ENCODE results near the gene GATD1. TPM values are rescaled to one million over a fixed set of nuclear protein-coding genes. Genes with fewer than 3 reads are reported as not detected.
A peak's percentile ranks its signal among the peaks of the same experiment; 100 is the strongest.

Gene GATD1
- total and polyA plus RNA-seq, 3 donors from 2014 or later, result 64.3 to 84.2 (median 80.9) TPM

DNA sequence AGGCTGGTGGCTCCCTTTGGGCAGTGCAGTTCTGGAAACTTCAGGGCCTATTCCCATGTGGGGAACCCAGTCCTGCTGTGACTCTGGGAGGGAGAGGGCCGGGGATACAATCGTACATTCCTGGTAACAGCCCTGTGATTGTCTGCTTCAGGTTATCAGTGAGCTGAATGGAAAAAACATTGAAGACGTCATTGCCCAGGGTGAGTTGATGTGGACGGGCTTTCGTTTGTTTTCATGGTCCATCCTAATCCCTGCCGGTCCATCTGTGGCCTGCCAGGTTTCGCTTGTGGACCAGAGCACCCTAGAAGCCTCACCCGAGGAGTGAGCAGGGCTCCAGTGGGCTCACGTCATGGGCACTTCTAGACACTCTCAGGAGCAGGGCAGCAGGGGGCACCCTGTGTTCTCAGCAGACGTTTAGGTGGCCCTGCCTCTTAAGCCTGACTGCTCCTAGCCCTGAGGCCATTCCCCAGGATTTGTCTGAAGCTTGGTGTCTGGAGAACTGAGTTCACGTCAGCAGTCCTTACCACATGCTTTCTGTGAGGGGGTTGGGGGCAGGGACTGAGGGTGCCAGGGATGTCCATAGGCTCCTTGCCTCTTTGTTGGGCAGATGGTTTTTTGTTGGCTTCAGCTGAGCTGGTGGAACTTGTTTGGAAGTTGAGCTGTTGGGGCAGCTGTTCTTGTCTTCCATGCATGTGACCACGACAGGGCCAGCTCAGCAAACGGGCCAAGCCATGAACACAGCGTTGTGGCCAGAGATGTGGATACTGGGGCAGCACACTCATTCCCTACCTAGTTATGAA lies 34.4 kb upstream of the GATD1 start:
- no peak for DNase-seq
- TF ChIP-seq, protein P1, sequence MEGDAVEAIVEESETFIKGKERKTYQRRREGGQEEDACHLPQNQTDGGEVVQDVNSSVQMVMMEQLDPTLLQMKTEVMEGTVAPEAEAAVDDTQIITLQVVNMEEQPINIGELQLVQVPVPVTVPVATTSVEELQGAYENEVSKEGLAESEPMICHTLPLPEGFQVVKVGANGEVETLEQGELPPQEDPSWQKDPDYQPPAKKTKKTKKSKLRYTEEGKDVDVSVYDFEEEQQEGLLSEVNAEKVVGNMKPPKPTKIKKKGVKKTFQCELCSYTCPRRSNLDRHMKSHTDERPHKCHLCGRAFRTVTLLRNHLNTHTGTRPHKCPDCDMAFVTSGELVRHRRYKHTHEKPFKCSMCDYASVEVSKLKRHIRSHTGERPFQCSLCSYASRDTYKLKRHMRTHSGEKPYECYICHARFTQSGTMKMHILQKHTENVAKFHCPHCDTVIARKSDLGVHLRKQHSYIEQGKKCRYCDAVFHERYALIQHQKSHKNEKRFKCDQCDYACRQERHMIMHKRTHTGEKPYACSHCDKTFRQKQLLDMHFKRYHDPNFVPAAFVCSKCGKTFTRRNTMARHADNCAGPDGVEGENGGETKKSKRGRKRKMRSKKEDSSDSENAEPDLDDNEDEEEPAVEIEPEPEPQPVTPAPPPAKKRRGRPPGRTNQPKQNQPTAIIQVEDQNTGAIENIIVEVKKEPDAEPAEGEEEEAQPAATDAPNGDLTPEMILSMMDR (IDR thresholded peaks at IDR 0.05), result no peak
- TF ChIP-seq POLR2A (IDR thresholded peaks at IDR 0.05), result no peak
- Histone ChIP-seq H3K9me3 (no peaks in the 10 kb centered on the region), H3K27me3 (no peaks in the 10 kb centered on the region), H3K36me3 (ENCODE audit: low read depth, missing control alignments) (no peaks in the 10 kb centered on the region), H3K4me3 (no peak overlapping the region), H3K4me1 (peaks cover 15% of the 10 kb centered on the region), H3K27ac (no peak overlapping the region)
- intact Hi-C loops (cut with DNase I; ENCODE audit: low total_unique reads), result no loop called here
- WGBS, 2 donors, result 66 to 70% methylated on average over 13 to 14 of the region's 14 CpGs

DNA sequence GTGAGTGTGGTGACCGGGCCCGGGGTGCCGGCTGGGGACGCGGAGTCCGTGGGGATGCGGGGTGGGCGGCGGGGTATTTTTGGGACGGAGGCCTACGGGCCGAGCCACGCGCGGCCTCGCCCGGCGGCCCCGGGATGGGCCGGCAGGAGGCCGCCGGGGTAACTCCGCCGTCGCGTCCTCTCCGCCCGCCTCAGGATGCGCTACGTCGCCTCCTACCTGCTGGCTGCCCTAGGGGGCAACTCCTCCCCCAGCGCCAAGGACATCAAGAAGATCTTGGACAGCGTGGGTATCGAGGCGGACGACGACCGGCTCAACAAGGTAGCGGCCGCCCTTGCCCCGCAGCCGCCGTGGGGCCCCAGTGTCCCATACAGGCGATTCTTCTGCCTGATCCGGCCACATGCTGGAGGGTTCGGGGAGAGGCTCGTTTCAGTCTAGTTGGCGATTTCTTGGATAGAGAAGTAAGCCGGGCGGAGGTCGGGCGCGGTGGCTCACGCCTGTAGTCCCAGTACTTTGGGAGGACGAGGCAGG lies 32.8 kb upstream of the GATD1 start:
- DNase-seq, result no peak
- peak overlapping the region; percentile 88 to 96 for H3K4me3 ChIP-seq
- WGBS, 2 donors, result 1 to 2% methylated on average over 17 to 36 of the region's 55 CpGs
- H3K9me3 ChIP-seq, result no peaks in the 10 kb centered on the region
- H3K4me1 ChIP-seq, result peaks cover 18% of the 10 kb centered on the region
- no peaks in the 10 kb centered on the region for H3K36me3 ChIP-seq (ENCODE audit: low read depth, missing control alignments)
- peak overlapping the region; percentile 96 to 98 for H3K27ac ChIP-seq
- TF ChIP-seq POLR2A (IDR thresholded peaks at IDR 0.05), result no peak
- TF ChIP-seq, protein P1 (IDR thresholded peaks at IDR 0.05), result peak in 1 of 3 experiments; percentile 18
- intact Hi-C loops (cut with DNase I; ENCODE audit: low total_unique reads), result no loop called here
- no peaks in the 10 kb centered on the region for H3K27me3 ChIP-seq

DNA sequence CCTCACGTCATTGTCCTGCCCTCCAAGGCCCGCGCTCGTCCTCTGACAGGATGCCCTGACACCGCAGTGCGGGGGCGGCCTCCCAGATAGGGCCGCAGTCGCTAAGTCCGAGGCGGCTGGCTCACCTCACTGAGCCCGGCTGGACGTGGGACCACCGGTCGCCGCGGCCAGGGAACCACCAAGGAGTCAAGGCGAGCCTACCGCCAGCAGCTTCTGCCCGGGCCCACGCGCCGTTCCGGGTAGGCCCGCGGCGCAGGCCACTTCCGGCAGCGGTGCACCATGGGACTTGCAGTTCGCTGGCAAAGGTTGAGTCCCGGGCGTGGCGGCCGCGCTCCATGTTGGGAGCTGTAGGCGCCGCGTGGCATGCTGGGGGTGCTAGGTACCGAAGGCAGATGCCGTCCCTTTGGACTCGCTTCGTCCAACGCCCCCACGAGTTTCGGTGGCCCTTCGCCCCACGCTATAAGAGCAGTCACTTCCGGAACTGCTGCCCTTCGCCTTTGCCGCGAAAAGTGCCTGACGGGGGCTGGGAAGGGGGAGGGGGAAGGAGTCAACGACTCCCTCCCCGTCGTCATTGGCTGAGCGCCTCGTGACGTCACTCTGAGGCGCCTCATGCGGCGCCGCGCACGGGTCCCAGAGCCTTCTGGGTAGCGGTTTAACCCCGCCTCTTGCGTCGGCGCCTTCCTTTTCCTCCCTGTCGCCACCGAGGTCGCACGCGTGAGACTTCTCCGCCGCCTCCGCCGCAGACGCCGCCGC lies 32.2 kb upstream of the GATD1 start, which contains the start of gene RPLP2:
TSS of gene RPLP2 (plus strand) at position 681 of the 753 bp plus-strand sequence. CDS start 268 bp downstream, outside the sequence.
- intact Hi-C loops (cut with DNase I; ENCODE audit: low total_unique reads), result no loop called here
- Histone ChIP-seq H3K9me3 (no peaks in the 10 kb centered on the region), H3K27me3 (no peaks in the 10 kb centered on the region), H3K36me3 (ENCODE audit: low read depth, missing control alignments) (no peaks in the 10 kb centered on the region), H3K4me1 (peaks cover 22% of the 10 kb centered on the region), H3K27ac (peak within 1 kb of the TSS; percentile 96 to 98), H3K4me3 (peak within 1 kb of the TSS; percentile 88 to 96)
- WGBS, 2 donors, result 1% methylated on average over 61 of the region's 81 CpGs; no CpG with 5 or more reads in 1 of the 2 donors
- DNase-seq, result peak; percentile 98
- TF ChIP-seq POLR2A (IDR thresholded peaks at IDR 0.05), result peak; percentile 88
- TF ChIP-seq, protein P1 (IDR thresholded peaks at IDR 0.05), result peak in 1 of 3 experiments; percentile 8

DNA sequence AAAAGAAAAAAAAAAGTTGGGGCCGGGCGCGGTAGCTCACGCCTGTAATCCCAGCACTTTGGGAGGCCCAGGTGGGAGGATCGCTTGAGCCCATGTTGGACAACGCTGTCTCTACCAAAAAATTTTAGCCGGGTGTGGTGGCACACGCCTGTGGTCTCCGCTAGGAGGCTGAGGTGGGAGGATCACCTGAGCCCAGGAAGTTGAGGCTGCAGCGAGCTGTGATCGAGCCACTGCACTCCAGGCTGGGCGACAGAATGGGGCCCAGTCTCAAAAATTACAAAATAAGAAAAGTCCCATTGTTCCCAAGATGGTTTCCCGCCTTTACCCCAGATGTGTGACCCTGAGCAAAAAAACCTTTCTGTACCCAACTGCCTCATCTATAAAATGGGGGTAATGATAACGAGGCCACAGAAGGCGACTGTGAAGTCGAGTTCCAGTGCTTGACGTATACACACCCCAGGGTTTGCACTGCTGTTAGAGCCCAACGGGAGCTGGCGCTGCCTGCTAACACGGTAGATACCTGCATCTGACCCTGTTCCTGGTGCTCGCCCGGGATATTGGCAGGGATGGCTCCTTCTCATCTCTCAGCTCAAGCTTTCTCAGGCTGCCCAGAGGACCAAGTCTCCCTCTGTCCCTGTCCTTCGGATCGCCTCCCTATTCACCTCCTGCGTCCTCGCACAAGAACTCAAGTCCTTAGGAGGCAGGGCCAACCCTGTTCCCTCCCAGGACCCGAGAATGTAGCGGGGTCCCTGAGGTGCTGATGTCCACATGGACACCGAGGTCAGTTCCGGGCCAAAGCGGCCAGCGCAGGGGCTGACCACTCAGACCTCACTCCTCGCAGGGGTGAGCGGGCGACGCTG lies 31.4 kb upstream of the GATD1 start:
- intact Hi-C loops (cut with DNase I; ENCODE audit: low total_unique reads), result no loop called here
- 29 to 35% methylated on average over 15 to 28 of the region's 36 CpGs for WGBS, 2 donors
- no peak for TF ChIP-seq POLR2A (IDR thresholded peaks at IDR 0.05)
- TF ChIP-seq, protein P1 (IDR thresholded peaks at IDR 0.05), result no peak
- no peak for DNase-seq
- H3K27ac ChIP-seq, result peak overlapping the region; percentile 96 to 98
- H3K9me3 ChIP-seq, result no peaks in the 10 kb centered on the region
- H3K4me3 ChIP-seq, result peak overlapping the region; percentile 88 to 96
- no peaks in the 10 kb centered on the region for H3K27me3 ChIP-seq
- H3K4me1 ChIP-seq, result peaks cover 30% of the 10 kb centered on the region
- no peaks in the 10 kb centered on the region for H3K36me3 ChIP-seq (ENCODE audit: low read depth, missing control alignments)

All from testis (tissue), 3 donors.